Neural progenitor cell (in vitro differentiated cells): ENCODE results near the gene RSPH6A.

Source experiments
- EZH2 ChIP-seq: fragments of 200-600 bp; sonication (generic); IDR thresholded peaks from 2 replicates; pipeline ENCODE4 v1.6.1; 2017; ENCODE audit warnings: antibody characterized with exemption, mild to moderate bottlenecking, moderate library complexity
- EZH2phosphoT487 ChIP-seq: fragments of 200-600 bp; sonication (generic); IDR thresholded peaks from 2 replicates; pipeline ENCODE4 v1.6.1; 2017; ENCODE audit warnings: antibody characterized with exemption
- TF ChIP-seq, protein P1 (sequence below): fragments of 200-600 bp; sonication (generic); IDR thresholded peaks from 2 replicates; pipeline ENCODE4 v1.5.1; 2017; ENCODE audit warnings: antibody characterized with exemption, mild to moderate bottlenecking

DNA sequence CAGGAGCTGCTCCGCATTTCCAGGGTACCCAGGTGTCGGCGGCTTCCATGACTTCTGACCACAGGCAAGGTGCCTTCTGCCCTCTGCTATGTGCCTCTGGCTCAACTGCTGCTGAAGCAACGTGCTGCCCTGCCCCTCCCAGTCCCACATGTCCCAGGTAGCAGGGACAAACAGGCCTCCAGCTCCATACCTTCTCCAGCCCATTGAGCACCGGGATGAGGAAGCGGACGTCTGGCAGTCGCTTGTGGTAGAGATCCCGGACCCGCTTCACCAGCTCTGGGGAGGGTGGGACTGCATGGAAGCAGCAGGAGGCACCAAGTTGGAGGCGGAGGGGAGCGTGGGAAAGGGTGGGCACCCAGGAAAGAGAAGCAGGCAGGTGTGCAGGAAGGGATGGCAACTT lies 8.1 kb upstream of the RSPH6A start:
- TF ChIP-seq, protein P1, sequence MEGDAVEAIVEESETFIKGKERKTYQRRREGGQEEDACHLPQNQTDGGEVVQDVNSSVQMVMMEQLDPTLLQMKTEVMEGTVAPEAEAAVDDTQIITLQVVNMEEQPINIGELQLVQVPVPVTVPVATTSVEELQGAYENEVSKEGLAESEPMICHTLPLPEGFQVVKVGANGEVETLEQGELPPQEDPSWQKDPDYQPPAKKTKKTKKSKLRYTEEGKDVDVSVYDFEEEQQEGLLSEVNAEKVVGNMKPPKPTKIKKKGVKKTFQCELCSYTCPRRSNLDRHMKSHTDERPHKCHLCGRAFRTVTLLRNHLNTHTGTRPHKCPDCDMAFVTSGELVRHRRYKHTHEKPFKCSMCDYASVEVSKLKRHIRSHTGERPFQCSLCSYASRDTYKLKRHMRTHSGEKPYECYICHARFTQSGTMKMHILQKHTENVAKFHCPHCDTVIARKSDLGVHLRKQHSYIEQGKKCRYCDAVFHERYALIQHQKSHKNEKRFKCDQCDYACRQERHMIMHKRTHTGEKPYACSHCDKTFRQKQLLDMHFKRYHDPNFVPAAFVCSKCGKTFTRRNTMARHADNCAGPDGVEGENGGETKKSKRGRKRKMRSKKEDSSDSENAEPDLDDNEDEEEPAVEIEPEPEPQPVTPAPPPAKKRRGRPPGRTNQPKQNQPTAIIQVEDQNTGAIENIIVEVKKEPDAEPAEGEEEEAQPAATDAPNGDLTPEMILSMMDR: no peak
- TF ChIP-seq EZH2: no peak
- no peak for TF ChIP-seq EZH2phosphoT487
